ENCODE data around the gene MTRFR.
A peak's percentile ranks its signal among the peaks of the same experiment; 100 is the strongest.

Gene MTRFR

GRCh38 chr12:123270214-123271000 is 37.2 kb downstream of the MTRFR start:
- DNase-seq (ENCODE audit: low read depth in 2 of 2, low spot score in 1 of 2) = no peak

GRCh38 chr12:123271001-123271668 is 37.9 kb downstream of the MTRFR start:
- DNase-seq (ENCODE audit: low read depth in 2 of 2, low spot score in 1 of 2) = peak; percentile 41 to 49

DNA sequence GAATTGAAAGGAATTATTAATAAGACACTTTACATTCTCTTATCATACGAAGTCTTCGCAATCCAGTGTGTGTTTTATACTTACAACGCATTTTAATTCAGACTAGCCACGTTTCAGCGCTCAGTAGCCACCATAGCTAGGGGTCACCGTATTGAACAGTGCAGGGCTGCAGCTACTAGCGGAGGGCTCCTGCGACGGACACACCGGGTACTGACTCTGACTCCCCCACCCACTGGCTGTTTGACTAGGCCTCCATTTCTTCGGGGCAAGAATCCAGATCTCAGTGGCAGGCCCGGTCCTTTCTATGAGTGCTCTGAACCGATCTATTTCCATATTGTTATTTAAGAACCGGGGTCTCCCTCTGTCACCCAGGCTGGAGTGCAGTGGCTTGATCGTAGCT is 39.9 kb downstream of the MTRFR start:
- DNase-seq (ENCODE audit: low read depth in 2 of 2, low spot score in 1 of 2) = no peak

DNA sequence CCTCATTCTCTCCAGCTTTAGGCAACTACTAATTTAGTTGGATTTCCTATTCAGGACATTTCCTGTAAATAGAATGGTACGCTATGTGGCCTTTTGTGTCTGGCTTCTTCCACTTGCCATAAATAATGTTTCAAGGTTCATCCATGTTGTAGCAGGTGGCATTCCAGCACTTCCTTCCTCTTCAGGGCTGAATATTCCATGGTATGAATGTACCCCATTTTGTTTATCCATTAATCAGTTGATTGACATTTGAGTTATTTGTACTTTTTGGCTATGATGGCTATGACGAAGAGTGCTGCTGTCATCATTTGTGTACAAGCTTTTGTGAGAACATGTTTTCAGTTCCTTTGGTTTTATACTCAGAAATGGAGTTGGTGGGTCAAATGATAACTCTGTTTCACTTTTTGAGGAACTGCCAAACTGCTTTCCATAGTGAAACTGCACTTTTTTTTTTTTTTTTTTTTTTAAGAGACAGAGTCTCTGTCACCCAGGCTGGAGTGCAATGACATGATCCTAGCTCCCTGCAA is 44.9 kb downstream of the MTRFR start:
- DNase-seq (ENCODE audit: low read depth in 2 of 2, low spot score in 1 of 2) = no peak

DNA sequence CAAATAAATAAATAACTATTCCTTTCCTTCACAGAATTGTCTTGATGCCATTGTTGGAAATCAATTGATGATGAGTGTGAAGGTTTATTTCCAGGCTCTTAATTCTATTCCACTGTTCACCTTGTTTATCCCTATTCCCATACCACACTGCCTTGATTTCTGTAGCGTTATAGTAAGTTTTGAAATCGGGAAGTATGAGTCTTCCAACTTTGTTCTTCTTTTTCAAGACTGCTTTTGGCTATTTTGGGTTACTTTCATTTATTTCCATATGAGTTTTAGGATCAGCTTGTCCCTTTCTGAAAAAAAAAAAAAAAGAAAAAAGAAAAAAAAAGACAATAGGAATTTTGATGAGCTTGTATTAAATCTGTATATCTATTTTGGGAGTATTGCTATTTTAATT is 47.7 kb downstream of the MTRFR start:
- no peak for DNase-seq (ENCODE audit: low read depth in 2 of 2, low spot score in 1 of 2)

DNA sequence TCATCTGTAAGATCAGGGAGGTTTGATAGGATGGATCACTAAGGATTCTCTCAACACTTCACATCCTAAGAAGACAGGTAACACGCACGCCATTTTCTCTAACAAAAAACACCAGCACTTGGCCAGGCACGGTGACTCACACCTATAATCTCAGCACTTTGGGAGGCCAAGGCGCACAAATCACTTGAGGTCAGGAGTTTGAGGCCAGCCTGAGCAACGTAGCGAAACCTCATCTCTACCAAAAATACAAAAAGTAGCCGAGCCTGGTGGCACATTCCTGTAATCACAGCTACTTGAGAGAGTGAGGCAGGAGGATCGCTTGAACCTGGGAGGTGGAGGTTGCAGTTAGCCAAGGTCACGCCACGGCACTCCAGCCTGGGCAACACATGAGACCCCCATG is 48.9 kb downstream of the MTRFR start:
- DNase-seq (ENCODE audit: low read depth in 2 of 2, low spot score in 1 of 2) = no peak

- no peak for DNase-seq (ENCODE audit: low read depth in 2 of 2, low spot score in 1 of 2)
These were observed 50.2 kb downstream of the MTRFR start for GRCh38 chr12:123283461-123283860.

GRCh38 chr12:123284669-123285068 is 51.4 kb downstream of the MTRFR start:
- DNase-seq (ENCODE audit: low read depth in 2 of 2, low spot score in 1 of 2) = no peak

DNA sequence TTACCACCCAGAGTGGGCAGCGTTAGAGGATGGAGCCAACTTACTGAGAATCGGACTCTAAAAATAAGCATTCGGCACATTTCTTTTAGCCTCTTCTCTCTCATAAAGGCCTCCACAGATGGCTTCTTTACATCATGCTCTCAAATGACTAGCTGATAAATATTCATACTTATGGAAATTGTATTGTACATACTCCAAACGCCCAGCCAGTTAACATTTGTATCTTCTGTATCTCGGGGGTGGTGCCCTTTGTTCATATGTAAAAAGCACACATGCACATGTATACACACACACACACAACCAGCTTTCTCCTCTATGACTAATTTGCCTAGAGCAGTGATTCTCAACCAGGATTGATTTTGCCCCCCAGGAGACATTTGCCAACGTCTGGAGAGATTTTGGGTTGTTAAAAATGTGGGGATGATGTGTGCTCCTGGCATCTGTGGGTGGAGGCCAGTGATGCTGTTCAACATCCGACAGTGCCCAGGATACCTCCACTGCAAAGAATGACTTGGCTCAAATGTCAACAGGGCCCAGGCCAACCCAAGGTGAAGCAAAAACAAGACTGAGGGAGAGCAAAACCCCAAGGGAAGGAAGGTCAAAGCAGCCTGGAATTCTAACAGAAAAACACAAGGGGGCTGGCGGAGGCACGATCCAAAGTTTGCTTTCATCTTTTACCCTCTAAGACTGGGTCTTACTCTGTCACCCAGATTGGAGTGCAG is 53.6 kb downstream of the MTRFR start:
- no peak for DNase-seq (ENCODE audit: low read depth in 2 of 2, low spot score in 1 of 2)

- no peak for DNase-seq (ENCODE audit: low read depth in 2 of 2, low spot score in 1 of 2)
These were observed 55.6 kb downstream of the MTRFR start for GRCh38 chr12:123288751-123289346.

- no peak for DNase-seq (ENCODE audit: low read depth in 2 of 2, low spot score in 1 of 2)
These were observed 56.7 kb downstream of the MTRFR start for GRCh38 chr12:123289911-123290310.

DNA sequence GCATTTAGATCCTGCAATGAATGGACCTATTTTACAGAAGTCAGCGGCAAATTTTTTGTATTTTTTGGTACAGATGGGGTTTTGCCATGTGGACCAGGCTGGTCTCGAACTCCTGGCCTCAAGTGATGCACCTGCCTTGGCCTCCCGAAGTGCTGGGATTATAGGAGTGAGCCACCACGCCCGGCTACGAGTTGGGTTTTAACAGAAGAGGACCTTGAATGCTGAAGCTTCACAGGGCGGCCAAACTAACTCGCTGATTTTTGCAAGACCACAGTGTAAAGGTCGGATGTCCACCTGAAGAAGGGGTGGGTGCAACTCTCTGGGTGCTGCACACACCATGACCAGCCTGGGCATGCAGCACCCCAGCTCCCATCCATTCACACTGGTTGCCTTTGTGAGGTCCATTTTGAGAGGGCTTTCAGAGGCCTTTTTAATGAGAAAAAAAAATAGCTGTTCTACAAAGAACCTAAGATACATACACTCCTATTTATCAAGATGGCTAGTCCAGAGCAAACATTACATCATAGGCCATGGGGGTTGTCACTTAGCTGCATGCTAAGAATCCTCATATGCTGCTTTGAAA is 60.0 kb downstream of the MTRFR start:
- no peak for DNase-seq (ENCODE audit: low read depth in 2 of 2, low spot score in 1 of 2)

- DNase-seq (ENCODE audit: low read depth in 2 of 2, low spot score in 1 of 2) = no peak
These were observed 71.9 kb downstream of the MTRFR start for GRCh38 chr12:123305136-123305535.

GRCh38 chr12:123306200-123306599 is 73.0 kb downstream of the MTRFR start:
- DNase-seq (ENCODE audit: low read depth in 2 of 2, low spot score in 1 of 2) = no peak
